ENCODE data around the gene SETD4.

GRCh38 chr21:36061445-36061844 lies 1.1 kb upstream of the SETD4 start:
- no peak for TF ChIP-seq CTCF (IDR thresholded peaks at IDR 0.05)
- TF ChIP-seq POLR2A (IDR thresholded peaks at IDR 0.05): no peak

All from right lobe of liver (tissue), 4 donors.